ENCODE data around the gene DLX4.

GRCh38 chr17:49944273-49944870 is 24.6 kb upstream of the DLX4 start:
- no peak for TF ChIP-seq CTCF (conservative IDR thresholded peaks at IDR 0.05; ENCODE audit: low read depth, low read length)
- TF ChIP-seq EZH2 (IDR thresholded peaks at IDR 0.05; ENCODE audit: low read length, unreplicated experiment), result no peak
